Vagina (tissue), 2 donors: ENCODE data around the gene SIRT1.

ENCODE experiments used
- CTCF ChIP-seq, 3 experiments: fragments of 450-650 bp in 2 of 3; fragments of 200-600 bp in 1 of 3; sonication (generic) in 1 of 3; IDR thresholded peaks; one replicate each; pipeline ENCODE4 v1.5.1; 2017 to 2019; ENCODE audit warnings: antibody characterized with exemption in 3 of 3, mild to moderate bottlenecking in 2 of 3, moderate library complexity in 2 of 3
- POLR2AphosphoS5 ChIP-seq, 2 donors: sonication (generic); formaldehyde crosslinking; IDR thresholded peaks; one replicate each; pipeline ENCODE4 v1.9.0; 2017; ENCODE audit warnings: antibody characterized with exemption in 2 of 2, mild to moderate bottlenecking in 2 of 2, low read depth in 1 of 2; ENCODE audit not compliant: insufficient read depth in 1 of 2

- TF ChIP-seq CTCF (IDR thresholded peaks at IDR 0.05) (no peak), POLR2AphosphoS5 (IDR thresholded peaks at IDR 0.05; ENCODE audit: insufficient read depth in 1 of 2, low read depth in 1 of 2) (no peak)
Observed at GRCh38 chr10:67883710-67884312, 645 bp upstream of the SIRT1 start.
